HepG2 (cell line): ENCODE measurements around the gene PSAP. TPM values are rescaled to one million over a fixed set of nuclear protein-coding genes. Genes with fewer than 3 reads are reported as not detected.

ENCODE experiments used
- ARNT2 ChIP-seq: sonication (generic); formaldehyde crosslinking; IDR thresholded peaks from 2 replicates; pipeline ENCODE4 v1.8.0; 2022; ENCODE audit warnings: mild to moderate bottlenecking, low read depth, missing genetic modification reagents, moderate library complexity
- HNF1A ChIP-seq, 2 experiments: sonication (generic) in 1 of 2; formaldehyde crosslinking in 1 of 2; IDR thresholded peaks; 2 replicates each; pipeline versions ENCODE4 v1.4.0 to v1.6.1; 2016 to 2020; ENCODE audit warnings: borderline replicate concordance in 1 of 2, low read depth in 1 of 2, mild to moderate bottlenecking in 1 of 2, missing genetic modification reagents in 1 of 2
- IRF2 ChIP-seq: IDR thresholded peaks from 2 replicates; pipeline ENCODE4 v1.6.1; 2018; ENCODE audit warnings: missing genetic modification reagents, missing compliant biosample characterization
- KLF9 ChIP-seq: IDR thresholded peaks from 2 replicates; pipeline ENCODE4 v1.6.1; 2016; ENCODE audit warnings: low read depth
- MLLT10 ChIP-seq: sonication (generic); formaldehyde crosslinking; IDR thresholded peaks from 2 replicates; pipeline ENCODE4 v1.4.0; 2020; ENCODE audit warnings: missing genetic modification reagents
- PATZ1 ChIP-seq: sonication (generic); formaldehyde crosslinking; IDR thresholded peaks from 2 replicates; pipeline ENCODE4 v1.4.0; 2020; ENCODE audit warnings: missing genetic modification reagents
- SRSF1 ChIP-seq: fragments of 200-400 bp; formaldehyde crosslinking; optimal IDR thresholded peaks from 2 replicates; pipeline ENCODE3; 2017; ENCODE audit warnings: mild to moderate bottlenecking, low read depth, low read length, moderate library complexity
- ZNF292 ChIP-seq: sonication (generic); formaldehyde crosslinking; IDR thresholded peaks from 2 replicates; pipeline ENCODE4 v1.8.1; 2022; ENCODE audit warnings: mild to moderate bottlenecking, low read depth, missing genetic modification reagents, borderline replicate concordance
- ZNF556 ChIP-seq: sonication (generic); formaldehyde crosslinking; IDR thresholded peaks from 2 replicates; pipeline ENCODE4 v1.4.0; 2020; ENCODE audit warnings: mild to moderate bottlenecking, missing genetic modification reagents, borderline replicate concordance
- ZNF574 ChIP-seq: sonication (generic); formaldehyde crosslinking; IDR thresholded peaks from 2 replicates; pipeline ENCODE4 v1.4.0; 2020; ENCODE audit warnings: missing genetic modification reagents
- ZSCAN22 ChIP-seq: sonication (generic); formaldehyde crosslinking; IDR thresholded peaks from 2 replicates; pipeline ENCODE4 v1.4.0; 2020; ENCODE audit warnings: mild to moderate bottlenecking, missing genetic modification reagents
- ZSCAN31 ChIP-seq: sonication (generic); formaldehyde crosslinking; IDR thresholded peaks from 2 replicates; pipeline ENCODE4 v1.5.0; 2020; ENCODE audit warnings: low read depth, mild to moderate bottlenecking, missing genetic modification reagents
- polyA plus RNA-seq, 8 experiments: library from polyadenylated mRNA; depleted of rRNA in 3 of 8; stranded (reverse) in 7 of 8; unstranded in 1 of 8; fragments of >200 nt; fragmentation: Illumina TruSeq in 4 of 8; extraction: Trizol in 4 of 8; gene quantifications; 2 replicates each; pipeline versions ENCODE4 v1.2.1 to v1.2.3, GENCODE V29; 2011 to 2016; ENCODE audit warnings: low read depth in 4 of 8, missing spikeins in 1 of 8, mixed read lengths in 1 of 8; ENCODE audit not compliant: insufficient read depth in 1 of 8
- total RNA-seq, 5 experiments: library from RNA; depleted of rRNA; stranded (reverse); fragments of >200 nt; fragmentation: Illumina TruSeq; extraction: Trizol; gene quantifications; 2 replicates each; pipeline ENCODE4 v1.2.3, GENCODE V29; 2016; ENCODE audit warnings: low read depth in 1 of 5
- TF ChIP-seq, protein P1 (sequence below): sonication (generic); formaldehyde crosslinking; IDR thresholded peaks from 2 replicates; pipeline ENCODE4 v1.4.0; 2020; ENCODE audit warnings: mild to moderate bottlenecking, missing genetic modification reagents

The PSAP gene
- total and polyA plus RNA-seq, 2 of the 13 experiments (the other 11 are each of a cell fraction or from before 2014, with no cell fraction given): 323 to 643 TPM

GRCh38 chr10:71773221-71773971 is 77.7 kb downstream of the PSAP start, which contains the start of gene VSIR (continued):
- TF ChIP-seq ZNF574 (CRISPR knock-in tag) (0 out of 2 replicates have a peak, but pooled peaks have one; percentile 15), MLLT10 (CRISPR knock-in tag) (no peak), IRF2 (no peak), ZSCAN22 (CRISPR knock-in tag) (0 out of 2 replicates have a peak, but pooled peaks have one; percentile 16), ZSCAN31 (CRISPR knock-in tag) (peak; percentile 38; the same call in 1 of the 2 replicates), ZNF556 (CRISPR knock-in tag) (no peak), KLF9 (CRISPR knock-in tag) (no peak), ZNF292 (CRISPR knock-in tag) (no peak), HNF1A (IDR thresholded peaks at IDR 0.05; ENCODE audit: low read depth) (no peak), HNF1A (CRISPR knock-in tag; IDR thresholded peaks at IDR 0.05; ENCODE audit: borderline replicate concordance) (no peak), PATZ1 (peak; percentile 50; the same call in 1 of the 2 replicates), SRSF1 (no peak), ARNT2 (CRISPR knock-in tag) (peak; percentile 42; the same call in 1 of the 2 replicates)
- TF ChIP-seq, protein P1, sequence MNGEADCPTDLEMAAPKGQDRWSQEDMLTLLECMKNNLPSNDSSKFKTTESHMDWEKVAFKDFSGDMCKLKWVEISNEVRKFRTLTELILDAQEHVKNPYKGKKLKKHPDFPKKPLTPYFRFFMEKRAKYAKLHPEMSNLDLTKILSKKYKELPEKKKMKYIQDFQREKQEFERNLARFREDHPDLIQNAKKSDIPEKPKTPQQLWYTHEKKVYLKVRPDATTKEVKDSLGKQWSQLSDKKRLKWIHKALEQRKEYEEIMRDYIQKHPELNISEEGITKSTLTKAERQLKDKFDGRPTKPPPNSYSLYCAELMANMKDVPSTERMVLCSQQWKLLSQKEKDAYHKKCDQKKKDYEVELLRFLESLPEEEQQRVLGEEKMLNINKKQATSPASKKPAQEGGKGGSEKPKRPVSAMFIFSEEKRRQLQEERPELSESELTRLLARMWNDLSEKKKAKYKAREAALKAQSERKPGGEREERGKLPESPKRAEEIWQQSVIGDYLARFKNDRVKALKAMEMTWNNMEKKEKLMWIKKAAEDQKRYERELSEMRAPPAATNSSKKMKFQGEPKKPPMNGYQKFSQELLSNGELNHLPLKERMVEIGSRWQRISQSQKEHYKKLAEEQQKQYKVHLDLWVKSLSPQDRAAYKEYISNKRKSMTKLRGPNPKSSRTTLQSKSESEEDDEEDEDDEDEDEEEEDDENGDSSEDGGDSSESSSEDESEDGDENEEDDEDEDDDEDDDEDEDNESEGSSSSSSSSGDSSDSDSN (CRISPR knock-in tag): no peak
